ENCODE results near the gene RAB28.
"Not testable (repeated sequence)": the region's sequence is repeated elsewhere in the genome, so short reads cannot be mapped to it uniquely, and the experiment has no call there.

Gene RAB28

GRCh38 chr4:13411942-13412341, 72.2 kb downstream of the RAB28 start:
- Histone ChIP-seq H3K79me2 (ENCODE audit: insufficient read depth, low read length) (no peaks in the 10 kb centered on the region), H3K36me3 (ENCODE audit: low read length) (no peaks in the 10 kb centered on the region), H3K4me2 (ENCODE audit: low read depth, low read length, poor library complexity, severe bottlenecking) (no peak overlapping the region)

GRCh38 chr4:13409324-13409723, 74.8 kb downstream of the RAB28 start:
- H4K20me1 ChIP-seq (ENCODE audit: low read depth, low read length) = no peaks in the 10 kb centered on the region
- no peak overlapping the region for H3K27ac ChIP-seq (ENCODE audit: low read depth, low read length)
- H3K9me3 ChIP-seq (ENCODE audit: insufficient read depth, low read length) = no peaks in the 10 kb centered on the region
- no peak overlapping the region for H2AFZ ChIP-seq (ENCODE audit: low read depth, low read length, severe bottlenecking)
- TF ChIP-seq EZH2phosphoT487 (conservative IDR thresholded peaks at IDR 0.05; ENCODE audit: low read length) (no peak), CTCF (IDR thresholded peaks at IDR 0.05; ENCODE audit: insufficient read depth, low read length, poor library complexity, severe bottlenecking) (no peak)
- no peaks in the 10 kb centered on the region for H3K27me3 ChIP-seq (ENCODE audit: low read length)
- no peak overlapping the region for H3K9ac ChIP-seq (ENCODE audit: low read length)
- H3K9me2 ChIP-seq (replicated peaks; ENCODE audit: insufficient read depth, low read length) = no peaks in the 10 kb centered on the region
- no peaks in the 10 kb centered on the region for H3F3A ChIP-seq (ENCODE audit: insufficient read depth)
- H3K79me2 ChIP-seq (ENCODE audit: insufficient read depth, low read length) = no peaks in the 10 kb centered on the region
- H3K36me3 ChIP-seq (ENCODE audit: low read length) = no peaks in the 10 kb centered on the region
- H3K4me2 ChIP-seq (ENCODE audit: low read depth, low read length, poor library complexity, severe bottlenecking) = no peak overlapping the region
- no peak overlapping the region for H3K4me3 ChIP-seq (ENCODE audit: insufficient read depth, low read length, poor library complexity, severe bottlenecking)

More at GRCh38 chr4:13411942-13412341, 72.2 kb downstream of the RAB28 start:
- no peaks in the 10 kb centered on the region for H3K9me3 ChIP-seq (ENCODE audit: insufficient read depth, low read length)
- H3F3A ChIP-seq (ENCODE audit: insufficient read depth) = no peaks in the 10 kb centered on the region
- H4K20me1 ChIP-seq (ENCODE audit: low read depth, low read length) = no peaks in the 10 kb centered on the region
- no peak overlapping the region for H3K9ac ChIP-seq (ENCODE audit: low read length)
- no peak overlapping the region for H2AFZ ChIP-seq (ENCODE audit: low read depth, low read length, severe bottlenecking)
- H3K27ac ChIP-seq (ENCODE audit: low read depth, low read length) = no peak overlapping the region
- no peaks in the 10 kb centered on the region for H3K9me2 ChIP-seq (replicated peaks; ENCODE audit: insufficient read depth, low read length)
- no peaks in the 10 kb centered on the region for H3K27me3 ChIP-seq (ENCODE audit: low read length)
- H3K4me3 ChIP-seq (ENCODE audit: insufficient read depth, low read length, poor library complexity, severe bottlenecking) = no peak overlapping the region
- TF ChIP-seq CTCF (IDR thresholded peaks at IDR 0.05; ENCODE audit: insufficient read depth, low read length, poor library complexity, severe bottlenecking) = no peak
- no peak for TF ChIP-seq EZH2phosphoT487 (conservative IDR thresholded peaks at IDR 0.05; ENCODE audit: low read length)

- not testable (repeated sequence) for H3K9me2 ChIP-seq (replicated peaks; ENCODE audit: insufficient read depth, low read length); H3K27me3 ChIP-seq (ENCODE audit: low read length); H2AFZ ChIP-seq (ENCODE audit: low read depth, low read length, severe bottlenecking); H3K4me3 ChIP-seq (ENCODE audit: insufficient read depth, low read length, poor library complexity, severe bottlenecking); H3K9me3 ChIP-seq (ENCODE audit: insufficient read depth, low read length); H3K79me2 ChIP-seq (ENCODE audit: insufficient read depth, low read length); H3F3A ChIP-seq (ENCODE audit: insufficient read depth); H3K36me3 ChIP-seq (ENCODE audit: low read length); H4K20me1 ChIP-seq (ENCODE audit: low read depth, low read length); H3K9ac ChIP-seq (ENCODE audit: low read length); H3K4me2 ChIP-seq (ENCODE audit: low read depth, low read length, poor library complexity, severe bottlenecking); H3K27ac ChIP-seq (ENCODE audit: low read depth, low read length)
Measured at GRCh38 chr4:13406156-13406555, 78.0 kb downstream of the RAB28 start.

GRCh38 chr4:13403833-13404232, 80.3 kb downstream of the RAB28 start:
- Histone ChIP-seq H3K9ac (ENCODE audit: low read length) (no peak overlapping the region), H4K20me1 (ENCODE audit: low read depth, low read length) (no peaks in the 10 kb centered on the region), H3K36me3 (ENCODE audit: low read length) (no peaks in the 10 kb centered on the region), H3K4me2 (ENCODE audit: low read depth, low read length, poor library complexity, severe bottlenecking) (no peak overlapping the region), H3F3A (ENCODE audit: insufficient read depth) (no peaks in the 10 kb centered on the region), H3K4me3 (ENCODE audit: insufficient read depth, low read length, poor library complexity, severe bottlenecking) (no peak overlapping the region), H3K9me2 (replicated peaks; ENCODE audit: insufficient read depth, low read length) (no peaks in the 10 kb centered on the region), H3K9me3 (ENCODE audit: insufficient read depth, low read length) (no peaks in the 10 kb centered on the region), H3K79me2 (ENCODE audit: insufficient read depth, low read length) (no peaks in the 10 kb centered on the region), H3K27ac (ENCODE audit: low read depth, low read length) (no peak overlapping the region), H3K27me3 (ENCODE audit: low read length) (no peaks in the 10 kb centered on the region), H2AFZ (ENCODE audit: low read depth, low read length, severe bottlenecking) (no peak overlapping the region)
- no peak for TF ChIP-seq EZH2phosphoT487 (conservative IDR thresholded peaks at IDR 0.05; ENCODE audit: low read length)
- no peak for TF ChIP-seq CTCF (IDR thresholded peaks at IDR 0.05; ENCODE audit: insufficient read depth, low read length, poor library complexity, severe bottlenecking)
